GM23338 (cell line): ENCODE measurements around the gene PAGR1. TPM values are rescaled to one million over a fixed set of nuclear protein-coding genes. Genes with fewer than 3 reads are reported as not detected.

Experiments
- ATAC-seq: fragments of 200-7000 bp; cut with Tn5 transposase; 3 replicates; pipeline ENCODE4 v1.9.1; 2020
- DNase-seq: peaks from one replicate; pipeline ENCODE4 v3.0.0-alpha.2; 2015; ENCODE audit warnings: low spot score
- H2AFZ ChIP-seq: fragments of 200-600 bp; sonication (generic); 2 replicates; pipeline ENCODE4 v1.8.0; 2016; ENCODE audit warnings: antibody characterized with exemption, mild to moderate bottlenecking, moderate library complexity
- H3F3A ChIP-seq: fragments of 200-600 bp; sonication (generic); replicated peaks from 2 replicates; pipeline ENCODE4 v1.8.0; 2017; ENCODE audit warnings: antibody characterized with exemption, mixed run types, low read depth
- H3K27ac ChIP-seq: fragments of 200-600 bp; sonication (generic); 2 replicates; pipeline ENCODE4 v1.6.1; 2016; ENCODE audit warnings: low read depth
- H3K27me3 ChIP-seq: fragments of 200-600 bp; sonication (generic); 2 replicates; pipeline ENCODE4 v1.8.0; 2016; ENCODE audit warnings: mild to moderate bottlenecking, mixed run types, moderate library complexity; ENCODE audit not compliant: insufficient read depth
- H3K36me3 ChIP-seq: fragments of 200-600 bp; sonication (generic); 2 replicates; pipeline ENCODE4 v1.8.0; 2016; ENCODE audit warnings: mild to moderate bottlenecking; ENCODE audit not compliant: insufficient read depth
- H3K4me1 ChIP-seq: fragments of 200-600 bp; sonication (generic); 2 replicates; pipeline ENCODE4 v1.8.0; 2016; ENCODE audit warnings: mild to moderate bottlenecking, moderate library complexity; ENCODE audit not compliant: insufficient read depth
- H3K4me2 ChIP-seq: fragments of 200-600 bp; sonication (generic); 2 replicates; pipeline ENCODE4 v1.7.1; 2017; ENCODE audit warnings: mixed run types
- H3K4me3 ChIP-seq: fragments of 200-600 bp; sonication (generic); 2 replicates; pipeline ENCODE4 v1.6.1; 2016; ENCODE audit warnings: mixed run types
- H3K79me2 ChIP-seq: fragments of 200-600 bp; sonication (generic); replicated peaks from 2 replicates; pipeline ENCODE4 v1.8.0; 2017; ENCODE audit warnings: mild to moderate bottlenecking; ENCODE audit not compliant: insufficient read depth
- H3K9me2 ChIP-seq: fragments of 200-600 bp; sonication (generic); 2 replicates; pipeline ENCODE4 v1.8.0; 2017; ENCODE audit not compliant: insufficient read depth
- H4K20me1 ChIP-seq: fragments of 200-600 bp; sonication (generic); replicated peaks from 2 replicates; pipeline ENCODE4 v1.8.0; 2017; ENCODE audit warnings: mild to moderate bottlenecking; ENCODE audit not compliant: insufficient read depth
- H3K27ac Mint-ChIP-seq: 2 replicates; pipeline ENCODE4 v1.8.0; 2020; ENCODE audit warnings: inconsistent platforms, mild to moderate bottlenecking, moderate library complexity, mixed read lengths
- H3K27me3 Mint-ChIP-seq: 3 replicates; pipeline ENCODE4 v1.8.0; 2022; ENCODE audit warnings: low read depth, mild to moderate bottlenecking, moderate library complexity, mixed read lengths, inconsistent platforms; ENCODE audit not compliant: insufficient read depth, poor library complexity
- H3K36me3 Mint-ChIP-seq: 3 replicates; pipeline ENCODE4 v1.8.0; 2021; ENCODE audit warnings: low read depth, mild to moderate bottlenecking, inconsistent platforms, moderate library complexity, mixed read lengths
- H3K4me1 Mint-ChIP-seq: 3 replicates; pipeline ENCODE4 v1.8.0; 2020; ENCODE audit warnings: mild to moderate bottlenecking, inconsistent platforms, mixed read lengths
- H3K4me3 Mint-ChIP-seq: 3 replicates; pipeline ENCODE4 v1.8.0; 2021; ENCODE audit warnings: moderate library complexity, mild to moderate bottlenecking, inconsistent platforms, mixed read lengths
- H3K9me3 Mint-ChIP-seq: 3 replicates; pipeline ENCODE4 v1.8.0; 2020; ENCODE audit warnings: moderate library complexity, mild to moderate bottlenecking, inconsistent platforms, mixed read lengths
- CREB1 ChIP-seq: fragments of 250-450 bp; sonication (Bioruptor Pico); IDR thresholded peaks from 2 replicates; pipeline ENCODE4 v1.5.0; 2020; ENCODE audit warnings: low read depth, mild to moderate bottlenecking, moderate library complexity
- CTCF ChIP-seq, 2 experiments: fragments of 200-600 bp in 1 of 2; sonication (generic) in 1 of 2; conservative IDR thresholded peaks; 2 replicates each; pipeline versions ENCODE4 v1.5.1 to v1.6.1; 2016 to 2017; ENCODE audit warnings: antibody characterized with exemption in 2 of 2, low read depth in 2 of 2, mild to moderate bottlenecking in 2 of 2, moderate library complexity in 1 of 2
- EZH2 ChIP-seq: fragments of 200-600 bp; sonication (generic); IDR thresholded peaks from one replicate; pipeline ENCODE4 v1.8.0; 2017; ENCODE audit warnings: antibody characterized with exemption, mild to moderate bottlenecking, low read depth; ENCODE audit not compliant: unreplicated experiment
- EZH2phosphoT487 ChIP-seq: fragments of 200-600 bp; sonication (generic); IDR thresholded peaks from one replicate; pipeline ENCODE4 v1.8.1; 2018; ENCODE audit warnings: antibody characterized with exemption; ENCODE audit not compliant: unreplicated experiment
- JUNB ChIP-seq: IDR thresholded peaks from one replicate; pipeline ENCODE4 v1.6.1; 2016; ENCODE audit warnings: antibody characterized with exemption; ENCODE audit not compliant: unreplicated experiment
- NANOG ChIP-seq: IDR thresholded peaks from 2 replicates; pipeline ENCODE4 v1.6.1; 2016; ENCODE audit warnings: antibody characterized with exemption, borderline replicate concordance
- POLR2AphosphoS5 ChIP-seq: IDR thresholded peaks from 2 replicates; pipeline ENCODE4 v1.6.1; 2016; ENCODE audit warnings: antibody characterized with exemption, low read depth
- STAT1 ChIP-seq: IDR thresholded peaks from one replicate; pipeline ENCODE4 v1.6.1; 2016; ENCODE audit warnings: antibody characterized with exemption; ENCODE audit not compliant: unreplicated experiment
- ZNF114 ChIP-seq: fragments of 250-450 bp; sonication (Bioruptor Pico); IDR thresholded peaks from 2 replicates; pipeline ENCODE4 v1.5.0; 2020; ENCODE audit warnings: mild to moderate bottlenecking, moderate library complexity
- ZNF331 ChIP-seq: fragments of 250-450 bp; sonication (Bioruptor Pico); IDR thresholded peaks from 2 replicates; pipeline ENCODE4 v1.5.0; 2020; ENCODE audit warnings: low read depth, mild to moderate bottlenecking, moderate library complexity
- ZNF462 ChIP-seq: fragments of 250-450 bp; sonication (Bioruptor Pico); IDR thresholded peaks from 2 replicates; pipeline ENCODE4 v1.5.0; 2020; ENCODE audit warnings: mild to moderate bottlenecking, moderate library complexity
- polyA plus RNA-seq: library from polyadenylated mRNA; unstranded; fragments of >200 nt; fragmentation: Nextera tagmentation; extraction: Ambion mirVana; gene quantifications from 2 replicates; pipeline ENCODE4 v1.2.1, GENCODE V29; 2016
- total RNA-seq: library from RNA; depleted of rRNA; stranded (reverse); fragments of >200 nt; shearing (Covaris generic); gene quantifications from 2 replicates; pipeline ENCODE4 v1.2.3, GENCODE V29; 2014
- TF ChIP-seq, protein P1 (sequence below): IDR thresholded peaks from 2 replicates; pipeline ENCODE4 v1.6.1; 2016; ENCODE audit warnings: antibody characterized with exemption
- TF ChIP-seq, protein P2 (sequence below): IDR thresholded peaks from one replicate; pipeline ENCODE4 v1.6.1; 2018; ENCODE audit warnings: antibody characterized with exemption; ENCODE audit not compliant: unreplicated experiment

The PAGR1 gene
- total and polyA plus RNA-seq, 2 experiments from 2014 or later: 67.6 to 78.7 TPM

GRCh38 chr16:29812754-29813643, 3.0 kb upstream of the PAGR1 start:
- H3K4me2 ChIP-seq: peak overlapping the region; percentile 98
- H3K36me3 ChIP-seq: peaks cover 11% of the 10 kb centered on the region
- H2AFZ ChIP-seq: no peak overlapping the region; the same call in 1 of the 2 replicates
- peaks cover 38% of the 10 kb centered on the region for H3F3A ChIP-seq
- no peak overlapping the region for H3K27ac ChIP-seq
- TF ChIP-seq CTCF (conservative IDR thresholded peaks at IDR 0.05; ENCODE audit: low read depth in 2 of 2): no peak
- TF ChIP-seq ZNF331: no peak
- no peak for TF ChIP-seq JUNB
- no peak for TF ChIP-seq CREB1 (CRISPR knock-in tag)
- TF ChIP-seq EZH2: no peak
- TF ChIP-seq, protein P1, sequence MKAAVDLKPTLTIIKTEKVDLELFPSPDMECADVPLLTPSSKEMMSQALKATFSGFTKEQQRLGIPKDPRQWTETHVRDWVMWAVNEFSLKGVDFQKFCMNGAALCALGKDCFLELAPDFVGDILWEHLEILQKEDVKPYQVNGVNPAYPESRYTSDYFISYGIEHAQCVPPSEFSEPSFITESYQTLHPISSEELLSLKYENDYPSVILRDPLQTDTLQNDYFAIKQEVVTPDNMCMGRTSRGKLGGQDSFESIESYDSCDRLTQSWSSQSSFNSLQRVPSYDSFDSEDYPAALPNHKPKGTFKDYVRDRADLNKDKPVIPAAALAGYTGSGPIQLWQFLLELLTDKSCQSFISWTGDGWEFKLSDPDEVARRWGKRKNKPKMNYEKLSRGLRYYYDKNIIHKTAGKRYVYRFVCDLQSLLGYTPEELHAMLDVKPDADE: no peak
- no peak for TF ChIP-seq NANOG
- no peak for TF ChIP-seq STAT1
- TF ChIP-seq, protein P2, sequence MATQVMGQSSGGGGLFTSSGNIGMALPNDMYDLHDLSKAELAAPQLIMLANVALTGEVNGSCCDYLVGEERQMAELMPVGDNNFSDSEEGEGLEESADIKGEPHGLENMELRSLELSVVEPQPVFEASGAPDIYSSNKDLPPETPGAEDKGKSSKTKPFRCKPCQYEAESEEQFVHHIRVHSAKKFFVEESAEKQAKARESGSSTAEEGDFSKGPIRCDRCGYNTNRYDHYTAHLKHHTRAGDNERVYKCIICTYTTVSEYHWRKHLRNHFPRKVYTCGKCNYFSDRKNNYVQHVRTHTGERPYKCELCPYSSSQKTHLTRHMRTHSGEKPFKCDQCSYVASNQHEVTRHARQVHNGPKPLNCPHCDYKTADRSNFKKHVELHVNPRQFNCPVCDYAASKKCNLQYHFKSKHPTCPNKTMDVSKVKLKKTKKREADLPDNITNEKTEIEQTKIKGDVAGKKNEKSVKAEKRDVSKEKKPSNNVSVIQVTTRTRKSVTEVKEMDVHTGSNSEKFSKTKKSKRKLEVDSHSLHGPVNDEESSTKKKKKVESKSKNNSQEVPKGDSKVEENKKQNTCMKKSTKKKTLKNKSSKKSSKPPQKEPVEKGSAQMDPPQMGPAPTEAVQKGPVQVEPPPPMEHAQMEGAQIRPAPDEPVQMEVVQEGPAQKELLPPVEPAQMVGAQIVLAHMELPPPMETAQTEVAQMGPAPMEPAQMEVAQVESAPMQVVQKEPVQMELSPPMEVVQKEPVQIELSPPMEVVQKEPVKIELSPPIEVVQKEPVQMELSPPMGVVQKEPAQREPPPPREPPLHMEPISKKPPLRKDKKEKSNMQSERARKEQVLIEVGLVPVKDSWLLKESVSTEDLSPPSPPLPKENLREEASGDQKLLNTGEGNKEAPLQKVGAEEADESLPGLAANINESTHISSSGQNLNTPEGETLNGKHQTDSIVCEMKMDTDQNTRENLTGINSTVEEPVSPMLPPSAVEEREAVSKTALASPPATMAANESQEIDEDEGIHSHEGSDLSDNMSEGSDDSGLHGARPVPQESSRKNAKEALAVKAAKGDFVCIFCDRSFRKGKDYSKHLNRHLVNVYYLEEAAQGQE: no peak
- no peak for TF ChIP-seq EZH2phosphoT487
- TF ChIP-seq ZNF462: no peak
- no peak for TF ChIP-seq POLR2AphosphoS5
- no peak for TF ChIP-seq ZNF114 (CRISPR knock-in tag)
- DNase-seq (no peak), ATAC-seq (no peak)
- peak overlapping the region; percentile 100 for H3K4me3 ChIP-seq
- no peaks in the 10 kb centered on the region for H3K9me2 ChIP-seq
- H3K36me3 Mint-ChIP-seq: peaks cover 34% of the 10 kb centered on the region
- peaks cover 44% of the 10 kb centered on the region for H3K27me3 Mint-ChIP-seq
- H3K79me2 ChIP-seq: peaks cover 29% of the 10 kb centered on the region
- H3K4me1 Mint-ChIP-seq: peaks cover 56% of the 10 kb centered on the region
- H3K4me1 ChIP-seq: peaks cover 67% of the 10 kb centered on the region
- peaks cover 8% of the 10 kb centered on the region for H3K9me3 Mint-ChIP-seq
- H3K27me3 ChIP-seq: no peaks in the 10 kb centered on the region
- H3K27ac Mint-ChIP-seq: no peak overlapping the region
- peak overlapping the region; percentile 86 for H3K4me3 Mint-ChIP-seq
- peaks cover 14% of the 10 kb centered on the region; the same call in 1 of the 2 replicates for H4K20me1 ChIP-seq
